ENCODE data around the gene SETD3. TPM values are rescaled to one million over a fixed set of nuclear protein-coding genes. Genes with fewer than 3 reads are reported as not detected.

SETD3 gene
- total and polyA plus RNA-seq, 2 of the 8 experiments (the other 6 are each of a cell fraction or from before 2014, with no cell fraction given): 24.0 to 64.0 TPM

GRCh38 chr14:99437706-99438105 lies 43.0 kb downstream of the SETD3 start:
- Histone ChIP-seq H2AFZ (ENCODE audit: low read length) (no peak overlapping the region), H3K9me3 (ENCODE audit: insufficient read depth in 2 of 2, low read depth in 1 of 2, low read length in 1 of 2) (no peaks in the 10 kb centered on the region), H2BK5ac (ENCODE audit: low read depth, low read length) (no peak overlapping the region), H4K8ac (ENCODE audit: extremely low read depth, insufficient read depth, low read length) (no peak overlapping the region), H2BK12ac (ENCODE audit: low read depth, low read length) (no peak overlapping the region), H3K79me1 (ENCODE audit: low read depth, low read length) (no peaks in the 10 kb centered on the region; the same call in 1 of the 2 replicates), H3K36me3 (ENCODE audit: control insufficient read depth in 2 of 4, insufficient read depth in 4 of 4, low read length in 3 of 4) (peaks cover 0 to 7% (median 2%) of the 10 kb centered on the region in 4 experiments; a peak in 6 of 8 replicates), H3K79me2 (ENCODE audit: control insufficient read depth in 1 of 2, insufficient read depth in 2 of 2, low read length in 2 of 2) (peaks cover 0 to 5% of the 10 kb centered on the region in 2 experiments; a peak in 2 of 4 replicates), H3K14ac (ENCODE audit: insufficient read length) (no peak overlapping the region), H3K23me2 (ENCODE audit: low read depth, low read length) (no peaks in the 10 kb centered on the region), H3K4me2 (ENCODE audit: insufficient read depth in 1 of 2, low read depth in 2 of 2, low read length in 2 of 2) (no peak overlapping the region), H3K23ac (ENCODE audit: insufficient read length) (no peak overlapping the region), H3K4me1 (replicated peaks in 1 of 4; ENCODE audit: control insufficient read depth in 3 of 4, insufficient read depth in 4 of 4, low read length in 3 of 4) (no peaks in the 10 kb centered on the region), H3K4me3 (ENCODE audit: extremely low read depth in 1 of 4, insufficient read depth in 2 of 4, low read depth in 3 of 4, low read length in 4 of 4) (no peak overlapping the region), H3K56ac (replicated peaks; ENCODE audit: insufficient read length, low read depth, low read length) (no peak overlapping the region), H3K18ac (ENCODE audit: extremely low read depth, low read length) (no peak overlapping the region), H2BK120ac (replicated peaks; ENCODE audit: low read depth, low read length) (no peak overlapping the region), H3K4ac (replicated peaks; ENCODE audit: insufficient read length, low read depth, low read length) (no peak overlapping the region), H4K5ac (ENCODE audit: insufficient read length, low read depth, low read length) (no peak overlapping the region), H3K27me3 (replicated peaks in 1 of 4; ENCODE audit: control insufficient read depth in 3 of 4, extremely low read depth in 1 of 4, insufficient read depth in 3 of 4, low read length in 3 of 4) (no peaks in the 10 kb centered on the region), H4K20me1 (replicated peaks in 1 of 2; ENCODE audit: control insufficient read depth in 1 of 2, insufficient read depth in 2 of 2, low read length in 2 of 2) (peaks cover 4 to 10% of the 10 kb centered on the region in 2 experiments), H2BK20ac (ENCODE audit: low read length) (no peak overlapping the region), H4K91ac (replicated peaks; ENCODE audit: insufficient read length, low read length) (no peak overlapping the region), H2BK15ac (ENCODE audit: low read length) (no peak overlapping the region), H3K9ac (replicated peaks in 1 of 4; ENCODE audit: extremely low read depth in 1 of 4, low read depth in 3 of 4, low read length in 3 of 4) (no peak overlapping the region), H3K27ac (ENCODE audit: low read depth, low read length) (no peak overlapping the region), H2AK5ac (ENCODE audit: low read depth, low read length) (no peak overlapping the region)
- ChIA-PET CTCF (ENCODE audit: partially characterized antibody) (interaction anchor here (1.0 to 1.2 kb wide), 2 partner anchors 17 to 44 kb away, joined by 3 read pairs; no protein-coding TSS in a partner anchor), POLR2A (ENCODE audit: partially characterized antibody) (no interaction called here)
- FAIRE-seq (no peak), DNase-seq (ENCODE audit: low read depth in 1 of 2, low spot score in 2 of 2) (no peak)
- 72% methylated on average over 3 of the region's 3 CpGs; no CpG with 5 or more reads in 1 of the 2 experiments for WGBS, 2 experiments (ENCODE audit: extremely low coverage in 1 of 2, insufficient coverage in 1 of 2, insufficient read length in 1 of 2, insufficient replicate concordance in 2 of 2, low coverage in 1 of 2, low lambda C conversion rate in 2 of 2, missing lambda C conversion rate in 1 of 2)
- TF ChIP-seq ZNF274 (IDR thresholded peaks at IDR 0.05; ENCODE audit: borderline replicate concordance, extremely low read depth, low read length) (no peak), CHD2 (IDR thresholded peaks at IDR 0.05; ENCODE audit: low read length) (no peak), CBX8 (IDR thresholded peaks at IDR 0.05; ENCODE audit: borderline replicate concordance, low read depth, low read length) (no peak), SAP30 (IDR thresholded peaks at IDR 0.05; ENCODE audit: insufficient read depth, insufficient replicate concordance, low read length) (no peak), POU5F1 (IDR thresholded peaks at IDR 0.05; ENCODE audit: low read depth, low read length) (no peak), HDAC2 (IDR thresholded peaks at IDR 0.05; ENCODE audit: borderline replicate concordance in 1 of 2, low read depth in 2 of 2, low read length in 2 of 2) (no peak), BACH1 (IDR thresholded peaks at IDR 0.05; ENCODE audit: low read length) (no peak), POLR2AphosphoS5 (IDR thresholded peaks at IDR 0.05; ENCODE audit: low read depth, low read length) (no peak), FOSL1 (IDR thresholded peaks at IDR 0.05; ENCODE audit: insufficient read depth, low read depth, low read length) (no peak), GABPA (IDR thresholded peaks at IDR 0.05; ENCODE audit: borderline replicate concordance, insufficient read depth, low read length) (no peak), TAF1 (IDR thresholded peaks at IDR 0.05; ENCODE audit: low read depth, low read length) (no peak)
- TF ChIP-seq, protein P1, sequence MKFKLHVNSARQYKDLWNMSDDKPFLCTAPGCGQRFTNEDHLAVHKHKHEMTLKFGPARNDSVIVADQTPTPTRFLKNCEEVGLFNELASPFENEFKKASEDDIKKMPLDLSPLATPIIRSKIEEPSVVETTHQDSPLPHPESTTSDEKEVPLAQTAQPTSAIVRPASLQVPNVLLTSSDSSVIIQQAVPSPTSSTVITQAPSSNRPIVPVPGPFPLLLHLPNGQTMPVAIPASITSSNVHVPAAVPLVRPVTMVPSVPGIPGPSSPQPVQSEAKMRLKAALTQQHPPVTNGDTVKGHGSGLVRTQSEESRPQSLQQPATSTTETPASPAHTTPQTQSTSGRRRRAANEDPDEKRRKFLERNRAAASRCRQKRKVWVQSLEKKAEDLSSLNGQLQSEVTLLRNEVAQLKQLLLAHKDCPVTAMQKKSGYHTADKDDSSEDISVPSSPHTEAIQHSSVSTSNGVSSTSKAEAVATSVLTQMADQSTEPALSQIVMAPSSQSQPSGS (IDR thresholded peaks at IDR 0.05; ENCODE audit: low read length): no peak

All from H1 (cell line).